Panc1 (cell line): ENCODE results near the gene GAS5. TPM values are rescaled to one million over a fixed set of nuclear protein-coding genes. Genes with fewer than 3 reads are reported as not detected.

Experiments used
- ATAC-seq: fragments of 200-7000 bp; cut with Tn5 transposase; 2 replicates; pipeline ENCODE4 v1.9.1; 2020; ENCODE audit warnings: mild to moderate bottlenecking, moderate library complexity
- BruUV-seq: library from RNA; stranded (reverse); fragments of 400-500 nt; replicated peaks from 2 replicates; lab custom pipeline; 2021; lab: Mats Ljungman, UMichigan
- CTCF ChIA-PET: fragments of 300-600 bp; sonication (Branson Sonifier 250); formaldehyde crosslinking; loops from one replicate; lab custom pipeline; 2022; ENCODE audit warnings: antibody characterized with exemption; lab: Charles Lee
- POLR2A ChIA-PET: fragments of 300-600 bp; sonication (Branson Sonifier 250); formaldehyde crosslinking; loops from one replicate; lab custom pipeline; 2022; ENCODE audit warnings: antibody characterized with exemption; lab: Charles Lee
- DNase-seq: peaks from one replicate; pipeline ENCODE4 v3.0.0-alpha.2; 2010; ENCODE audit warnings: low read depth, low spot score
- H3K27ac ChIP-seq: 2 replicates; pipeline ENCODE4 v1.5.1; 2011; ENCODE audit warnings: mild to moderate bottlenecking, low read length, inconsistent platforms
- H3K27me3 ChIP-seq: fragments of 200-500 bp; sonication (Bioruptor generic); 2 replicates; pipeline ENCODE4 v1.6.0; 2014; ENCODE audit warnings: low read length, inconsistent platforms; ENCODE audit not compliant: control insufficient read depth, insufficient read depth
- H3K36me3 ChIP-seq: fragments of 200-500 bp; sonication (Bioruptor generic); 2 replicates; pipeline ENCODE4 v1.5.1; 2014; ENCODE audit warnings: inconsistent platforms, mild to moderate bottlenecking, low read length, moderate library complexity; ENCODE audit not compliant: control insufficient read depth, insufficient read depth
- H3K4me1 ChIP-seq: 2 replicates; pipeline ENCODE4 v1.5.1; 2011; ENCODE audit warnings: inconsistent platforms, mild to moderate bottlenecking, low read length, moderate library complexity; ENCODE audit not compliant: control insufficient read depth, insufficient read depth
- H3K4me3 ChIP-seq, 2 experiments: 2 replicates each; pipeline ENCODE4 v1.5.1; 2011 to 2012; ENCODE audit warnings: low read depth in 2 of 2, low read length in 2 of 2, mild to moderate bottlenecking in 2 of 2, inconsistent platforms in 1 of 2, moderate library complexity in 1 of 2
- H3K9me3 ChIP-seq: fragments of 200-500 bp; sonication (Bioruptor generic); 2 replicates; pipeline ENCODE4 v1.5.1; 2014; ENCODE audit warnings: low read depth, mild to moderate bottlenecking, inconsistent platforms, low read length, moderate library complexity; ENCODE audit not compliant: control insufficient read depth, insufficient read depth
- POLR2AphosphoS5 ChIP-seq: IDR thresholded peaks from 2 replicates; pipeline ENCODE4 v1.6.1; 2012; ENCODE audit warnings: mild to moderate bottlenecking, low read depth, low read length, moderate library complexity
- SIN3A ChIP-seq: IDR thresholded peaks from 2 replicates; pipeline ENCODE4 v1.6.1; 2012; ENCODE audit warnings: low read depth, mild to moderate bottlenecking, low read length, moderate library complexity, borderline replicate concordance; ENCODE audit not compliant: insufficient read depth
- TCF7L2 ChIP-seq: IDR thresholded peaks from 2 replicates; pipeline ENCODE4 v1.6.1; 2011; ENCODE audit warnings: mild to moderate bottlenecking, low read depth, low read length, inconsistent platforms
- in situ Hi-C: cut with HindIII; loops from 2 replicates; pipeline ENCODE4 v1.10.0; 2016; ENCODE audit warnings: low sequenced_read_pairs, low pct_unique_long_range_greater_than_20kb
- intact Hi-C: fragments of 100-400 bp; cut with micrococcal nuclease; formaldehyde crosslinking; loops from one replicate; pipeline ENCODE4 v1.10.0; 2022; ENCODE audit not compliant: unreplicated experiment
- total RNA-seq: library from RNA; stranded (reverse); gene quantifications from one replicate; pipeline ENCODE4 v1.2.1, GENCODE V29; 2021; ENCODE audit not compliant: unreplicated experiment
- TF ChIP-seq, protein P1 (sequence below): fragments of 450-650 bp; IDR thresholded peaks from 2 replicates; pipeline ENCODE4 v1.5.1; 2017; ENCODE audit warnings: mild to moderate bottlenecking
- TF ChIP-seq, protein P2 (sequence below), 2 experiments: IDR thresholded peaks; 2 replicates each; pipeline ENCODE4 v1.6.1; 2011 to 2012; ENCODE audit warnings: low read depth in 2 of 2, control low read depth in 1 of 2, low read length in 1 of 2, mild to moderate bottlenecking in 1 of 2, moderate library complexity in 1 of 2; ENCODE audit not compliant: insufficient read depth in 1 of 2

GAS5 gene
- total RNA-seq, 1 experiment from 2014 or later, result 236 TPM

DNA sequence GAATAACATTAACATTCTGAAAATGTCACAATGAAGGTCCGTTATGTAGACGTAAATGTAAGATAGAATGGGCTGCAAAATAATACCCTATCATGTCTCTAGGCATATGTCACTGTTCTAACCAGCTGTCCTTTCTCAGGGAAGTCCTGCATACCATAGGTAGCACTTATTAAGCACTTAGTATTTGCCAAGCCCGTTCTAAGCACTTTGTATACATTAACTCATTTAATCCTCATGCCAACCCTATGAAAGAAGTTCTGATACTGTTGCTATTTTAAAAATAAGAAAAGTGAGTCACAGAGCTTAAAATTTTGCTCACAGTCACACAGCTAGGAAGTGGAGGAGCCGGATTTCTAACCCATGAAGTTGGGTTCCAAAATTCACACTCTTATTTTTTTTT is 15.7 kb downstream of the GAS5 start:
- BruUV-seq, result no TSS peak
- intact Hi-C loops (no loop called here), in situ Hi-C loops (no loop called here)
- no peak overlapping the region for H3K27ac ChIP-seq
- no peak overlapping the region for H3K4me3 ChIP-seq
- POLR2A ChIA-PET, result no interaction called here
- peaks cover 20% of the 10 kb centered on the region for H3K36me3 ChIP-seq
- TF ChIP-seq, protein P1, sequence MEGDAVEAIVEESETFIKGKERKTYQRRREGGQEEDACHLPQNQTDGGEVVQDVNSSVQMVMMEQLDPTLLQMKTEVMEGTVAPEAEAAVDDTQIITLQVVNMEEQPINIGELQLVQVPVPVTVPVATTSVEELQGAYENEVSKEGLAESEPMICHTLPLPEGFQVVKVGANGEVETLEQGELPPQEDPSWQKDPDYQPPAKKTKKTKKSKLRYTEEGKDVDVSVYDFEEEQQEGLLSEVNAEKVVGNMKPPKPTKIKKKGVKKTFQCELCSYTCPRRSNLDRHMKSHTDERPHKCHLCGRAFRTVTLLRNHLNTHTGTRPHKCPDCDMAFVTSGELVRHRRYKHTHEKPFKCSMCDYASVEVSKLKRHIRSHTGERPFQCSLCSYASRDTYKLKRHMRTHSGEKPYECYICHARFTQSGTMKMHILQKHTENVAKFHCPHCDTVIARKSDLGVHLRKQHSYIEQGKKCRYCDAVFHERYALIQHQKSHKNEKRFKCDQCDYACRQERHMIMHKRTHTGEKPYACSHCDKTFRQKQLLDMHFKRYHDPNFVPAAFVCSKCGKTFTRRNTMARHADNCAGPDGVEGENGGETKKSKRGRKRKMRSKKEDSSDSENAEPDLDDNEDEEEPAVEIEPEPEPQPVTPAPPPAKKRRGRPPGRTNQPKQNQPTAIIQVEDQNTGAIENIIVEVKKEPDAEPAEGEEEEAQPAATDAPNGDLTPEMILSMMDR, result no peak
- no peak for TF ChIP-seq SIN3A
- no peak for TF ChIP-seq POLR2AphosphoS5
- no peak for TF ChIP-seq TCF7L2
- TF ChIP-seq, protein P2, sequence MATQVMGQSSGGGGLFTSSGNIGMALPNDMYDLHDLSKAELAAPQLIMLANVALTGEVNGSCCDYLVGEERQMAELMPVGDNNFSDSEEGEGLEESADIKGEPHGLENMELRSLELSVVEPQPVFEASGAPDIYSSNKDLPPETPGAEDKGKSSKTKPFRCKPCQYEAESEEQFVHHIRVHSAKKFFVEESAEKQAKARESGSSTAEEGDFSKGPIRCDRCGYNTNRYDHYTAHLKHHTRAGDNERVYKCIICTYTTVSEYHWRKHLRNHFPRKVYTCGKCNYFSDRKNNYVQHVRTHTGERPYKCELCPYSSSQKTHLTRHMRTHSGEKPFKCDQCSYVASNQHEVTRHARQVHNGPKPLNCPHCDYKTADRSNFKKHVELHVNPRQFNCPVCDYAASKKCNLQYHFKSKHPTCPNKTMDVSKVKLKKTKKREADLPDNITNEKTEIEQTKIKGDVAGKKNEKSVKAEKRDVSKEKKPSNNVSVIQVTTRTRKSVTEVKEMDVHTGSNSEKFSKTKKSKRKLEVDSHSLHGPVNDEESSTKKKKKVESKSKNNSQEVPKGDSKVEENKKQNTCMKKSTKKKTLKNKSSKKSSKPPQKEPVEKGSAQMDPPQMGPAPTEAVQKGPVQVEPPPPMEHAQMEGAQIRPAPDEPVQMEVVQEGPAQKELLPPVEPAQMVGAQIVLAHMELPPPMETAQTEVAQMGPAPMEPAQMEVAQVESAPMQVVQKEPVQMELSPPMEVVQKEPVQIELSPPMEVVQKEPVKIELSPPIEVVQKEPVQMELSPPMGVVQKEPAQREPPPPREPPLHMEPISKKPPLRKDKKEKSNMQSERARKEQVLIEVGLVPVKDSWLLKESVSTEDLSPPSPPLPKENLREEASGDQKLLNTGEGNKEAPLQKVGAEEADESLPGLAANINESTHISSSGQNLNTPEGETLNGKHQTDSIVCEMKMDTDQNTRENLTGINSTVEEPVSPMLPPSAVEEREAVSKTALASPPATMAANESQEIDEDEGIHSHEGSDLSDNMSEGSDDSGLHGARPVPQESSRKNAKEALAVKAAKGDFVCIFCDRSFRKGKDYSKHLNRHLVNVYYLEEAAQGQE (IDR thresholded peaks at IDR 0.05; ENCODE audit: insufficient read depth in 1 of 2, low read depth in 2 of 2, low read length in 1 of 2), result no peak
- ATAC-seq, result no peak
- CTCF ChIA-PET, result no interaction called here
- H3K9me3 ChIP-seq, result no peaks in the 10 kb centered on the region
- H3K4me1 ChIP-seq, result no peaks in the 10 kb centered on the region
- H3K27me3 ChIP-seq, result no peaks in the 10 kb centered on the region
- DNase-seq, result no peak

DNA sequence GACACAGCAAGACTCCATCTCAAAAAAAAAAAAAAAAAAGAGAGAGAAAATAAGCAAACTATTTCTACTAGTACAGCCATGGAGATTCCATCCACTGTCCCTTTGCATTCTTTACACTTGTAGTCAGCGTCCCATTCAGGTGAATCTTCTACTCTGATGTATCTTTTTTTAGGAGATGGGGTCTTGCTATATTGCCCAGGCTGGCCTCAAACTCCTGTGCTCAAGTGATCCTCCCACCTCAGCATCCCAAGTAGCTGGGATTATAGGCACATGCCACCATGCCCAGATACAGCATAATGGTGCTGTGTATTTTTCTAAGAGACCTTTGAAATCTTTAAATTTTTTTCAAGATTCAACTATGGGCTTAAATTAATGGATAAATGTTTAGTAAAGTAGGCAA is 35.0 kb downstream of the GAS5 start:
- Histone ChIP-seq H3K4me3 (no peak overlapping the region), H3K9me3 (no peaks in the 10 kb centered on the region), H3K36me3 (peaks cover 12% of the 10 kb centered on the region; the same call in 1 of the 2 replicates), H3K27ac (no peak overlapping the region), H3K27me3 (no peaks in the 10 kb centered on the region), H3K4me1 (no peaks in the 10 kb centered on the region)
- TF ChIP-seq SIN3A (no peak), TCF7L2 (no peak)
- TF ChIP-seq, protein P1, result no peak
- TF ChIP-seq, protein P2 (IDR thresholded peaks at IDR 0.05; ENCODE audit: insufficient read depth in 1 of 2, low read depth in 2 of 2, low read length in 1 of 2), result no peak
- ATAC-seq, result no peak
- no peak for DNase-seq
- intact Hi-C loops, result no loop called here
- in situ Hi-C loops, result no loop called here
- ChIA-PET CTCF (no interaction called here), POLR2A (no interaction called here)
- no TSS peak for BruUV-seq
